ENCODE results near the gene EP400. TPM values are rescaled to one million over a fixed set of nuclear protein-coding genes. Genes with fewer than 3 reads are reported as not detected.

Gene EP400
- total and polyA plus RNA-seq, 4 experiments from 2014 or later: 0.94 to 86.6 (median 43.8) TPM

DNA sequence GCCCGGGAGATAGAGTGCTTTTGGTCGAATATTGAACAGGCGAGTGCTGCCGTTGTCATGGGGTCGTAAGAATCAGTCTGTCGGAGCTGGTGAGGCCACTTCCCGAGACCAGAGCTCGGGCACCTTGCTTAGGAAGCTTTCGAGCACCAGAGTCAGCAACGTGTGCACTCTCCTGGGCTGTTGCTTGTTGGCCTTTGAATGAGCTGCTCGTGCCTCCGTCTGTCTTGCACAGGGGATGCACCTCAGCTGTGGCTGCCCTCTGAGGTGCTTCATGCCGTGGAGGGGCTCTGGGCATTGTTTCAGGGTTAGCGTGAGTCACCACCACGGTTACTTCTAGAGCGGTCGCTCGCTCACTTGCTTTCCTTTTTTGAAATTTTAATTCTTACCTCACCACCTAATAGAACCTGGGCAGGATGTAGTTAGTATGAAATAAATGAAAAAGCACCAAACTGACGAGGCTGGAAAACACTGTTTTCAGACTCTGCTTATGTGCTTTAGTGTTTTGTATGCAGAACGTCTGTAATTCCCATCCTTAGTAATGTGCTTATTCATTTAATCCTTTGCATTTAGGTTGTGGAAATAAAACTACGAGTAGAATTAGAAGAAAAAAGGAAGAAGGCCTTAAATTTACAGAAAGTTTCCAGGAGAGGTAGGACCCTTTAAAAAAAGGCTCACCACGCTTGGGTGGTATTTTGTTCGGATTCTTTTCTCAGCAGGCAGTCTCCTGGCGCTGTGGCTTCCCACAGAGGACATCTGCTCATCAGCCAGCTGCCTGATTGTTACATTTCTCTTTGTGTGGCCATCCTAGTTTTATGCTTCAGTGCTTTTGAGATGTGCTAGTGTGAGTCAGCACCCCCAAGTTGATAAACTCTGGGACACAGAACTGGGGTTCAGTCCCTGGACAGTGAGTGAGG, 40.6 kb downstream of the EP400 start:
- Histone ChIP-seq H3K36me3 (ENCODE audit: insufficient read depth, low read length) (peaks cover 91% of the 10 kb centered on the region), H3K4me3 (ENCODE audit: low read length in 2 of 2) (no peak overlapping the region), H3K27ac (ENCODE audit: low read depth, low read length) (no peak overlapping the region), H3K4me1 (ENCODE audit: insufficient read depth, low read length) (no peaks in the 10 kb centered on the region), H3K27me3 (ENCODE audit: insufficient read depth, low read length) (no peaks in the 10 kb centered on the region), H3K9me3 (ENCODE audit: control insufficient read depth in 1 of 2, low read length in 2 of 2) (no peaks in the 10 kb centered on the region)
- H3K4me1 Mint-ChIP-seq: peaks cover 0 to 3% (median under 1%) of the 10 kb centered on the region in 4 donors
- H3K27ac Mint-ChIP-seq: no peak overlapping the region
- CTCF ChIA-PET (ENCODE audit: partially characterized antibody): no interaction called here
- intact Hi-C loops (cut with micrococcal nuclease): loop anchor here (10.0 kb wide), 1 partner anchor 886 kb away; no protein-coding TSS in a partner anchor
- H3K36me3 Mint-ChIP-seq: peaks cover 76 to 82% of the 10 kb centered on the region in 2 donors
- POLR2A ChIA-PET (ENCODE audit: partially characterized antibody): no interaction called here
- no peak for DNase-seq
- H3K4me3 Mint-ChIP-seq: no peak overlapping the region
- no peaks in the 10 kb centered on the region for H3K9me3 Mint-ChIP-seq
- H3K27me3 Mint-ChIP-seq: no peaks in the 10 kb centered on the region

DNA sequence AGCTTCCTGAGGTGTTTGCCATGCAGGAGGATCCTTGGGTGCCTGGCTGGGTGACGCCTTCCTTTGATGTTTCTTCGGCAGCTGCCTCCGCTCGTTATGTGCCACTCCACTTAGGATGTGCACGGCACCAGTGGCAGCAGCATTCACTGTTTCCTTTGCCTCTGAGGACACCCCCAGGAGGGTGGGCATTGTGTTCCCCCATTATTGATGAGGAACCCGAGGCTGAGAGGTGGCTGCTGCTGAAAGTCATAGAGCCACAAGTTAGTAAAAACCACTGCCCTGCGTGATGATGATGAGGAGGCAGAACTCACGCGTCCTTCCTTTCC, 41.2 kb downstream of the EP400 start:
- Histone ChIP-seq H3K4me1 (ENCODE audit: insufficient read depth, low read length) (no peaks in the 10 kb centered on the region), H3K27ac (ENCODE audit: low read depth, low read length) (no peak overlapping the region), H3K4me3 (ENCODE audit: low read length in 2 of 2) (no peak overlapping the region), H3K27me3 (ENCODE audit: insufficient read depth, low read length) (no peaks in the 10 kb centered on the region), H3K36me3 (ENCODE audit: insufficient read depth, low read length) (peaks cover 90% of the 10 kb centered on the region), H3K9me3 (ENCODE audit: control insufficient read depth in 1 of 2, low read length in 2 of 2) (no peaks in the 10 kb centered on the region)
- DNase-seq: no peak
- ChIA-PET POLR2A (ENCODE audit: partially characterized antibody) (interaction anchor here (0.6 kb wide), 1 partner anchor 657 kb away, joined by 3 read pairs; no protein-coding TSS in a partner anchor), CTCF (ENCODE audit: partially characterized antibody) (no interaction called here)
- Mint-ChIP-seq H3K9me3 (no peaks in the 10 kb centered on the region), H3K4me3 (no peak overlapping the region), H3K4me1 (peaks cover 0 to 3% (median under 1%) of the 10 kb centered on the region in 4 donors), H3K27me3 (no peaks in the 10 kb centered on the region), H3K36me3 (peaks cover 76 to 83% of the 10 kb centered on the region in 2 donors), H3K27ac (no peak overlapping the region)
- intact Hi-C loops (cut with micrococcal nuclease): loop anchor here (10.0 kb wide), 1 partner anchor 886 kb away; no protein-coding TSS in a partner anchor

DNA sequence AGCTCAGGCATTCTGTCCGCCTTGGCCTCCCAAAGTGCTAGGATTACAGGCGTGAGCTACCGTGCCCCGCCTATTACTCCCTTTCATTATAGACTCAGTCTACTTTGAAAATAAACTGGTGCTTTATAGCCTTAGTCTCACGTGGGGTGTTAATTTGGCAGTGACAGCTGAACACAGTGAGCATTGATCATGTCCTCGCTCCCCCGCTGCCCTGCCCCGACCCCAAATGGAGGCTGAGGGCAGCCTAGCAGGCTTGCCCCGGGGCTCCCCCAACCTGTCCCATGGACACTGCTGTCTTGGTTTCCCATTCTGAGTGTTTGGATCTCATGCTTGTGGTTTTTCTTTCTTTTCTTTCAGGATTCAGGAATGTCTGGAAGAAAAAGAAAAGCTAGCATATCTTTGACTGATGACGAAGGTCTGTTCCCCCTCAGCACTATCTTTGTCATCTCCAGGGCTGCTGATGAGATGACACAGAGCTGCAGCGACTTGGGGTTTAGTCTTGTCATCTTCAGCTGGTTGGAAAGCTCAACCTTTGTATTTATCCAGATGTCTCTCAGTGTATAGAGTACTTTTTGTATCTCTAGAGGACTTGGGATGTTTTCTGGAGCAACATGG, 42.2 kb downstream of the EP400 start:
- no peak overlapping the region for H3K27ac Mint-ChIP-seq
- Histone ChIP-seq H3K36me3 (ENCODE audit: insufficient read depth, low read length) (peaks cover 80% of the 10 kb centered on the region), H3K27ac (ENCODE audit: low read depth, low read length) (no peak overlapping the region), H3K9me3 (ENCODE audit: control insufficient read depth in 1 of 2, low read length in 2 of 2) (no peaks in the 10 kb centered on the region), H3K4me1 (ENCODE audit: insufficient read depth, low read length) (no peaks in the 10 kb centered on the region), H3K27me3 (ENCODE audit: insufficient read depth, low read length) (no peaks in the 10 kb centered on the region), H3K4me3 (ENCODE audit: low read length in 2 of 2) (no peak overlapping the region)
- DNase-seq: no peak
- no peak overlapping the region for H3K4me3 Mint-ChIP-seq
- H3K36me3 Mint-ChIP-seq: peaks cover 74 to 84% of the 10 kb centered on the region in 2 donors
- no peaks in the 10 kb centered on the region for H3K9me3 Mint-ChIP-seq
- ChIA-PET CTCF (ENCODE audit: partially characterized antibody) (no interaction called here), POLR2A (ENCODE audit: partially characterized antibody) (interaction anchor here (0.6 kb wide), 1 partner anchor 658 kb away, joined by 3 read pairs; no protein-coding TSS in a partner anchor)
- peaks cover 0 to 3% (median under 1%) of the 10 kb centered on the region in 4 donors for H3K4me1 Mint-ChIP-seq
- H3K27me3 Mint-ChIP-seq: no peaks in the 10 kb centered on the region
- intact Hi-C loops (cut with micrococcal nuclease): loop anchor here (10.0 kb wide), 1 partner anchor 887 kb away; no protein-coding TSS in a partner anchor

DNA sequence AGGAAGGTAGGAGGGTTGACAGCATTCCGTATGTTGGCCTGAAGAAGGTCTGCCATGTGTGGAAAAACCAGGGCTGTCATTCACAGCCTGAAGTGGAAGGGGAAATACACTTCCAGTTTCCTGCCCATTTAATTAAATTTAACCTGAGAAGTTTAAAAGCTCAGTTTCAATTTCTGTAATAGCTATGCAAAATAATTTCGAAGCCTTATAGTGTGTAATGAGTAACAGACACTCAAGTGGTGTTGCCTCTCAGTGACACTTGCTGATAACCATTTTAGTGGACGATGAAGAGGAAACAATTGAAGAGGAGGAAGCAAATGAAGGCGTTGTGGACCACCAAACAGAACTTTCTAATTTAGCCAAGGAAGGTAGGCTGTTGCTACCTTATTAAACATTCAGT, 44.8 kb downstream of the EP400 start:
- no peak overlapping the region for H3K27ac Mint-ChIP-seq
- H3K4me1 ChIP-seq (ENCODE audit: insufficient read depth, low read length): no peaks in the 10 kb centered on the region
- peaks cover 60 to 74% of the 10 kb centered on the region in 2 donors for H3K36me3 Mint-ChIP-seq
- H3K4me3 Mint-ChIP-seq: no peak overlapping the region
- peaks cover 0 to 1% (median 0%) of the 10 kb centered on the region in 4 donors for H3K4me1 Mint-ChIP-seq
- no peak for DNase-seq
- ChIA-PET POLR2A (ENCODE audit: partially characterized antibody) (no interaction called here), CTCF (ENCODE audit: partially characterized antibody) (no interaction called here)
- H3K9me3 ChIP-seq (ENCODE audit: control insufficient read depth in 1 of 2, low read length in 2 of 2): no peaks in the 10 kb centered on the region
- intact Hi-C loops (cut with micrococcal nuclease): loop anchor here (10.0 kb wide), 1 partner anchor 890 kb away; no protein-coding TSS in a partner anchor
- no peaks in the 10 kb centered on the region for H3K27me3 Mint-ChIP-seq
- no peaks in the 10 kb centered on the region for H3K27me3 ChIP-seq (ENCODE audit: insufficient read depth, low read length)
- peaks cover 53% of the 10 kb centered on the region for H3K36me3 ChIP-seq (ENCODE audit: insufficient read depth, low read length)
- no peak overlapping the region for H3K4me3 ChIP-seq (ENCODE audit: low read length in 2 of 2)
- no peaks in the 10 kb centered on the region for H3K9me3 Mint-ChIP-seq
- H3K27ac ChIP-seq (ENCODE audit: low read depth, low read length): no peak overlapping the region

DNA sequence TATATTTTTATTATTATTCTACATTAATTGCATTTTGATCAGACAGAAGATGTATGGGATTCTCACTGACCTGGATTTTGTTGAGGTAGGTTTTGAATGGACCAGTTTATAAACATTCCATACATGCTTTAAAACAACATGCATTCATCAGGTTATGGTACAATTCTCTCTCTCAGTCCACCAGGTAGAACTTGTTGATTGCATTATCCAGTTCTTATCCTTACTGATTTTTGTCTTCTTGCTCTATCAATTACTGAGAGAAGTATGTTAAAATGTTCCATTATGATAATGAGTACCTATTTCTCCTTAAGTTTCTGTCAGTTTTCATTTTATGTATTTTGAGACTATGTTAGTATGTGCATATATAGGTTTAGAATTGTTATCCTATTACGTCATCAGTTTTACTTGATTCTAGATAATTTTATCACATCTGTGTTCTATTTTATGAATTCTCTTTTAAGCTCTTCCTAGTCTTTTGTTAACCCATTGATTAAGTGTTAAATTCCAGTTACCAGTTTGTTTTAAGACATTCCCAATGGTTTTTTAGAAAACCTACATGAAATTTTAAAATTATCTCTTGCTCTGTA, 50.6 kb downstream of the EP400 start:
- Histone ChIP-seq H3K27me3 (ENCODE audit: insufficient read depth, low read length) (no peaks in the 10 kb centered on the region), H3K4me1 (ENCODE audit: insufficient read depth, low read length) (no peaks in the 10 kb centered on the region), H3K36me3 (ENCODE audit: insufficient read depth, low read length) (peaks cover 6% of the 10 kb centered on the region), H3K4me3 (ENCODE audit: low read length in 2 of 2) (no peak overlapping the region), H3K27ac (ENCODE audit: low read depth, low read length) (no peak overlapping the region), H3K9me3 (ENCODE audit: control insufficient read depth in 1 of 2, low read length in 2 of 2) (no peaks in the 10 kb centered on the region)
- ChIA-PET CTCF (ENCODE audit: partially characterized antibody) (interaction anchor here (0.6 kb wide), 1 partner anchor 43 kb away, joined by 4 read pairs; no protein-coding TSS in a partner anchor), POLR2A (ENCODE audit: partially characterized antibody) (no interaction called here)
- Mint-ChIP-seq H3K27ac (no peak overlapping the region), H3K4me1 (no peaks in the 10 kb centered on the region), H3K4me3 (no peak overlapping the region), H3K9me3 (peaks cover 0 to 1% (median 0%) of the 10 kb centered on the region in 8 donors), H3K36me3 (peaks cover 28 to 61% of the 10 kb centered on the region in 2 donors), H3K27me3 (no peaks in the 10 kb centered on the region)
- intact Hi-C loops (cut with micrococcal nuclease): no loop called here
- no peak for DNase-seq

DNA sequence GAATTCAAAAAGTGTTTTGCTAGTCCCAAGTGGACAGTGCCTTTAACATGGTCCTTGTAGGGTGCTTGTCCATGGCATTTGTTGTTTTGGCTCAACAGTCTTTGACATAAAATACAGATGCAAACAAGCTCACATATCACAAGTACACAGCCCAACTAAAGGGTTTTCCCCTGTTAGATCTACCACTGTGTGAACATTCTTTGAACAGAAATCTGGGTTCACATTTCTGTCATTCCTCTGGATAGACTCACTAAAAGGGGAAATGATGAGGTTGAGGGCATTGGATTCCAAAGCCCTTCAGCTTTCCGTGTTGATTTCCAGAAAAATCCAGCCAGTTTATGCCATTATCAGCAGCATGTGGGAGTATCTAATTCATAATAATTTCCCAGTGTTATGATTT, 54.1 kb downstream of the EP400 start:
- no peak for DNase-seq
- H3K27me3 Mint-ChIP-seq: no peaks in the 10 kb centered on the region
- intact Hi-C loops (cut with micrococcal nuclease): no loop called here
- ChIA-PET POLR2A (ENCODE audit: partially characterized antibody) (no interaction called here), CTCF (ENCODE audit: partially characterized antibody) (no interaction called here)
- no peak overlapping the region for H3K27ac Mint-ChIP-seq
- Histone ChIP-seq H3K4me1 (ENCODE audit: insufficient read depth, low read length) (no peaks in the 10 kb centered on the region), H3K27ac (ENCODE audit: low read depth, low read length) (no peak overlapping the region), H3K27me3 (ENCODE audit: insufficient read depth, low read length) (no peaks in the 10 kb centered on the region), H3K36me3 (ENCODE audit: insufficient read depth, low read length) (peaks cover 33% of the 10 kb centered on the region), H3K9me3 (ENCODE audit: control insufficient read depth in 1 of 2, low read length in 2 of 2) (no peaks in the 10 kb centered on the region), H3K4me3 (ENCODE audit: low read length in 2 of 2) (no peak overlapping the region)
- H3K4me3 Mint-ChIP-seq: no peak overlapping the region
- peaks cover 42 to 72% of the 10 kb centered on the region in 2 donors for H3K36me3 Mint-ChIP-seq
- H3K4me1 Mint-ChIP-seq: no peaks in the 10 kb centered on the region
- peaks cover 0 to 1% (median 0%) of the 10 kb centered on the region in 8 donors for H3K9me3 Mint-ChIP-seq

DNA sequence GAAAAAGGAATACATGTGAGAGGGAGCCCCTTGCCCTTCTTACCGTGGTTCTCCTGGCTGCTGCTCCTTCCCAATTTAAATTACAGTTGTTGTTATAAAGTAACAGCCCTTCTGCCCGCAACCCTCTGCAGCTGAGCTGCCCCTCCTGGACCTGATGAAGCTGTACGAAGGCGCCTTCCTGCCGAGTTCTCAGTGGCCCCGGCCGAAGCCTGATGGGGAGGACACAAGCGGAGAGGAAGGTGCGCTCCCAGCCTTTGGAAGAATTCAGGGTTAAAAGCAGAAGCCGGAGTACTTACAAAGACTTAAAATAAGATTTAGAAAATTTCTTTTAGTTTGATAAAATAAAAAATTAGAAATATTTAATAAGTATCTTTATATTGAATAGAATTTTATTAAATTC, 55.2 kb downstream of the EP400 start:
- no peak overlapping the region for H3K4me3 ChIP-seq (ENCODE audit: low read length in 2 of 2)
- H3K27me3 ChIP-seq (ENCODE audit: insufficient read depth, low read length): no peaks in the 10 kb centered on the region
- Mint-ChIP-seq H3K27me3 (no peaks in the 10 kb centered on the region), H3K4me3 (no peak overlapping the region), H3K9me3 (peaks cover 0 to 1% (median 0%) of the 10 kb centered on the region in 8 donors), H3K36me3 (peaks cover 42 to 72% of the 10 kb centered on the region in 2 donors), H3K27ac (peak overlapping the region in 2 of 7 donors; percentile 2 to 42), H3K4me1 (no peaks in the 10 kb centered on the region)
- peaks cover 39% of the 10 kb centered on the region for H3K36me3 ChIP-seq (ENCODE audit: insufficient read depth, low read length)
- ChIA-PET CTCF (ENCODE audit: partially characterized antibody) (no interaction called here), POLR2A (ENCODE audit: partially characterized antibody) (no interaction called here)
- H3K9me3 ChIP-seq (ENCODE audit: control insufficient read depth in 1 of 2, low read length in 2 of 2): no peaks in the 10 kb centered on the region
- no peak overlapping the region for H3K27ac ChIP-seq (ENCODE audit: low read depth, low read length)
- no peak for DNase-seq
- intact Hi-C loops (cut with micrococcal nuclease): no loop called here
- H3K4me1 ChIP-seq (ENCODE audit: insufficient read depth, low read length): no peaks in the 10 kb centered on the region

All from CD4-positive, alpha-beta memory T cell (primary cell).